ENCODE data around the gene CGREF1. TPM values are rescaled to one million over a fixed set of nuclear protein-coding genes. Genes with fewer than 3 reads are reported as not detected.

CGREF1 gene
- total RNA-seq (2014; rRNA removed; shearing (Covaris generic)): 1.3 and 11.3 TPM in 2 replicates

DNA sequence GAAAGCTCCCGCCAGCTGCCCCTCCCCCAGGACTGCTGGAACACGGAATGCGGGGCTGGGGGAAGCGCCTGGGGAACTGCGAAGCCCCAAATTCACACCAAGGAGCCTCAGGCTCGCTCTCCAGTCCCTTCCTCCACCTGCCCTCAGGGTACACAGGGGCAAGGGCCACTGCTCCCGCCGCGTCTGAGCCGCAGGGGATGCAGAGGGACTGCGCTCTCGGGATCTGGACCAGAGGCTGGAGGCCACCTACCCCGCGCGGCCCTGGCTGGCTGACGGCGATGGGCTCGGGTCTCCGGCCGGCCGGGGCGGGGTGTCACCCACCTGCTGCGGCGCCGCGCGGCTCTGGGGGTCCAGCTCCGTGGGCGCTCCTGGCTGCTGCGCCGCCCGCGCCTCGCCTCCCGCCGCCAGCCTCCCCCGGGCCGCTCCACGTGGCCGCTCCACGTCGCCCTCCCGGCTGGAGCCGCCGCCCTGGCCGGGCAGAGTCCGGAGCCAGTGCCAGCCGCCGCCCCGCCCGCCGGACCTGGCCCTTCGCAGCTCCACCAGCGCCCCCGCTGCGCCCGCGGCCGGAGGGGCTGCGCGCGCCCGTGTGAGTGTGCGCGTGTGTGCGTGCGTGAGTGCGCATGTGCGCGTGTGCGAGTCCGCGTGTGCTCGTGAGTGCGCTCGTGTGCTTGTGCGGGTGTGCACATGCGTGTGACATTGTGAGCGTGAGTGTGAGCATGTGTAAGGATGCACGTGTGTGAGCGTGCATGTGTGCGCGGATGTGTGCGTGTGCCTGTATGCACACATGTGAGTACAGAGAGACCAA, at the start of gene CGREF1:
Gene CGREF1, minus strand, starts transcription at position 604 of the 805 bp plus-strand sequence. CDS start 14,762 bp downstream, outside the sequence.
- in situ Hi-C loops (cut with HindIII; ENCODE audit: low sequenced_read_pairs): no loop called here
- peak; percentile 68 for DNase-seq (ENCODE audit: low spot score)

DNA sequence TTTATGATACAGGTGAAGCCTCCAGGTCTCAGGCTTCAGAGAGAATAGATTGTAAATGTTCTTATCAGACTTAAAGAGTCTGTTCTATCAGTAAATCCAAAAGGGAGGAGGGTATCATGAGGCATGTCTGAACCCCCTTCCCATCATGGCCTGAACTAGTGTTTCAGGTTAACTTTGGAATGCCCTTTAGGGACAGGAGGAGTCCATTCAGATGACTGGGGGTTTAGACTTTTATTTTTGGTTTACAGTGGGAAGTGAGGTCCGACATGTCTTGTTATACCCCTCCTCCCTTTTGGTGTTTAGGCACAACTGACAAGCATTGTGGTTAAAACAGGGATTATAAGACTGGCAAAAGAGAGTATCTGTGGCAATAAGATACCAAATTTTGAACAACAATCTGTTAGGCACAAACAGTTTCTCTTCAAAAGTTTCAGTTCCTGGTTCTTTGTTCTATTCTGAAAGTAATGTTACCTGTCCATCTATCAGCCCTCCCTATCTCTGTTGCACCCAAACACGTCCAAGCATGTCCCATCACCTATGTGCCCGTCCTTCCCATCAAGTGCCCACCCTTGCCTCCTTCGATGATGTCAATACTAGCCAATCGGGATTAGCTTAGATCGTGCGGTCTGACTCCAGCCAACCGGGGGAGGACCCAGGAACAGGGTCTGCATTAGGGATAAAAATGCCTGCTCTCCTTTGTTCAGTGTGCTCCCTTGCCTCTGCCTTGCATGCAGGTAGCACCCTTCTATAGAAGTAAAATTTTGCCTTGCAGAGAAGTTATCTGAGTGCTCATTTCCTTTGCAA, 46.2 kb upstream of the CGREF1 start:
- in situ Hi-C loops (cut with HindIII; ENCODE audit: low sequenced_read_pairs): no loop called here
- no peak for DNase-seq (ENCODE audit: low spot score)

GRCh38 chr2:27162151-27163121, 43.5 kb upstream of the CGREF1 start:
- no peak for DNase-seq (ENCODE audit: low spot score)
- in situ Hi-C loops (cut with HindIII; ENCODE audit: low sequenced_read_pairs): no loop called here

GRCh38 chr2:27160191-27160590, 41.3 kb upstream of the CGREF1 start:
- in situ Hi-C loops (cut with HindIII; ENCODE audit: low sequenced_read_pairs): no loop called here
- DNase-seq (ENCODE audit: low spot score): no peak

DNA sequence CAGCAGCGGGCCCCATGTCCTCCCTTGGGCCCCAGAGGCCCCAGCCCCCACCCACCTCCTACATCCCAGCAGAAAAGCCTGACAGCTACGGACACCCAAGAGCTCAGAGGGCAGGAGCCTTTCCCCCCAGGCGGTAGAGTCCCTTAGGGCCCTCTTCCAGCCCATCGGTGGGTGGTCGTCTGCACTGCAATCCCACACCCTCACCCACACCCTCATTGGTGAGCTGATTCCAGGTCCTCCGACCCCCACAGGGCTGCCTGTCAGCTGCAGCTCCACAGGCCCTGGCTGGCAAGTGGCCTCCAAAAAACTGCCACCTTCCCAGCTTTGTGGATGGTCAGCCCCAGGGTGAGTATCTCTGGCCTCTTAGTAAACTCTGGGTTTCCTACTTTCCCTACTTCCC, 40.3 kb upstream of the CGREF1 start:
- in situ Hi-C loops (cut with HindIII; ENCODE audit: low sequenced_read_pairs): no loop called here

GRCh38 chr2:27158468-27158867, 39.5 kb upstream of the CGREF1 start:
- DNase-seq (ENCODE audit: low spot score): no peak
- in situ Hi-C loops (cut with HindIII; ENCODE audit: low sequenced_read_pairs): no loop called here

More for the DNA sequence above, 40.3 kb upstream of the CGREF1 start:
- no peak for DNase-seq (ENCODE audit: low spot score)

- in situ Hi-C loops (cut with HindIII; ENCODE audit: low sequenced_read_pairs): no loop called here
- DNase-seq (ENCODE audit: low spot score): no peak
These were observed 36.2 kb upstream of the CGREF1 start for GRCh38 chr2:27155069-27155520.

DNA sequence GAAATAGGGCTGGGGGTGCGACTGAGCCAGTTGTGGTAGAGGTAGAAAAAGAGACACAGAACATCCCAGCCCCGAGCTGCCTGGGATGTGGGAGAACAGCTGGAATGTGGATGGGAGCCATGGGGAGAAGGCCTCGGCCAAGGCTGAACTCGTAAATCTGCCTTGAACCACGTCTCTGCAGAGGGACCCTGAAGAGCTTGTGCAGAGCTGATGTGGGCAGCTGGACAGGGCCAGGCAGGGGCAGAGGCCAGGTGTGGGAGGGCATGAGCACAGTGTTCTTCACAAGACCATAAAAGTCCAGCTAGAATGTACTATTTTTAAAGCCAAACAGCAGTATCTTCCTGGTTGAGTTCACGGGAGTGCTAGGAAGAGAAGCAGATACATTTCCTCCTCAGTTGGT, 35.6 kb upstream of the CGREF1 start:
- DNase-seq (ENCODE audit: low spot score): no peak
- in situ Hi-C loops (cut with HindIII; ENCODE audit: low sequenced_read_pairs): no loop called here

DNA sequence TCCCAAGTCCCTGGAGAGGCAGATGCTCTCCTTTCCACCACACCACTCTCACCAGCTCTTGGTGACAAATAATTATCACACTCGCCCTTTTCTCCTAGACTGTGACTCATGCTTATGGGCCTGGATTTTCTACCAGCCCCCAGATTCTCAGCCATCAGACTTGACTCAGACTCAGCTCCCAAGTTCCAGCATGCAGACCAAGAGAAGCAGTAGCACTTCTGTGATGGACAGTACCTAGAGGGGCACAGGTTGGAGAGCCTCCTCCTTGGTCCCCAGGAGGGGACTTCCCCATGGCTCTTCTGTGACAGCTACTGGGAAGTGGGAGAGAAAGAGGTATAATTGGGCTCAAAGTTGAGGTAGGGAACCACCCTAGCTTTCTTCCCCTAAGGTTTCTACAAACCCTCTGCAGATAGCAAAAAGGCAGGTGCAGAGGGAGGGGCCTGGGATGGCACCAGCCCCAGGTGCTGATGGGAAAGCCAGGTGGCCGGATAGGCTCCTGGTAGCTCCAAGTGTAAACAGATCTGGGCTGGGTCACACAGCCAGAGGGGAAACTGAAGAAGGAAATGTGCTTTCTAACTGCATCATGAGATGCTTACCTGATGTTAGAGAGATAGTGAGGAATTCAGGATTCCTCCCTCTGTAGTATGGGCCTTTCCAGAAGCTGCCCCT, 34.0 kb upstream of the CGREF1 start:
- in situ Hi-C loops (cut with HindIII; ENCODE audit: low sequenced_read_pairs): no loop called here
- no peak for DNase-seq (ENCODE audit: low spot score)

DNA sequence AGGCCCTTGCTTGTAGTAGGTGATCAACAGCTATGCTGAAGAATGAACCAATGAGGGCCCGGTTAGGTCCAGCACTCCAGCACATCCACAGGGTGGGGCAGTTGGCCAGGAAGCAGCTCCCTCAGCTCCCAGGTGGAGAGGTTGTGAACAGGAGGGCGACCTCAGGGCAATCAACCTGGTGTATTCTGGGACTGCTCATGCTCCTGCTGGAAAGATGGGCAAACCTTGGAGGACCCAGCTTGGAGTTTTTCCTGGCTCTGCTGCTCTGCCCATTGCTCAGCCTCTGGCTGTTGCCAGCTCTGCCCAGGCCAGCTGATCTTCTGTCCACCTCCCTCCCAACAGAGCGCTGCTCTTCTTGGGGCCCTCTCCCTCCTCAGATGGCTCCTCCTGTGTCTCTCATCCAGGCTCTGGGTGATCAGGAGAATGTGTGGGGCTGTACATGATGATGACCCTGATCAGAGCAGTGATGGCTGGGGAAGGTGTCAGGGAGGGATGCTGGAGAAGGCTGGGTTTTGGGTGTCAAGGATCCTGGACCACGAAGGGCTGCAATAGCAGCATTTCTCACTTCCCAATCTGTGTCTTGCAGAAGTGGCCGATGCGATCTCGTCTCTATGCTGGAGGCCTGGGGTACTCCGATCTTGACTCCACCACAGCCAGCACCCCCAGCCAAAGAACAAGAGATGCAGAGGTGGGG, 33.3 kb upstream of the CGREF1 start:
- in situ Hi-C loops (cut with HindIII; ENCODE audit: low sequenced_read_pairs): no loop called here
- DNase-seq (ENCODE audit: low spot score): no peak

DNA sequence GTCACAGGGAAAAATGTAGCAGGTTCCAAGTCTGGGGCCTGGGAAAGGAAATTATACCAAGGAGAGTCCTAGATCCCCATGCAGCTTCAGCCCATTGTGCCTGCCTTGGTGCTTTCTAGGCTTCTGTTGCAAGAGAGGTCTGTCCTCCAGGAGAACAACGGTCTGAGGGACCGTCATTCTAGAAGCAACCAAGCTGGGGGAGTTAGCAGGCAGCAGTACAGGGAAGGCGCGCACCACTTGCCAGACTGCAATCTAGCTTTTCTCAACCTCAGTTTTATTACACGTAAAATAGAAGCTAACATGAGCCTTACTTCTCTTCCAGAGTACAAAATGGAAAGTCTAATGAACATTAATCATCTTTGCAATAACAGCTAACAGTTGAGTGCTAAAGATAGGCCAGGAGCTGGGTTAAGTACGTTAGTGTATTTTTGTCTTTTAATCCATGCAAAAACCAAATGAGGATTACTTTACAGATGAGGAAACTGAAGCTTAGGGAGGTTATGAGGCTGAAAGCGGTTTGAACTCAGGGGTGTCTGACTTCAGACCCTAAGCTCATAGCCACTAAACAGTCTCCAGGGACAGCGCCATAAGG, 31.8 kb upstream of the CGREF1 start:
- DNase-seq (ENCODE audit: low spot score): no peak
- in situ Hi-C loops (cut with HindIII; ENCODE audit: low sequenced_read_pairs): no loop called here

DNA sequence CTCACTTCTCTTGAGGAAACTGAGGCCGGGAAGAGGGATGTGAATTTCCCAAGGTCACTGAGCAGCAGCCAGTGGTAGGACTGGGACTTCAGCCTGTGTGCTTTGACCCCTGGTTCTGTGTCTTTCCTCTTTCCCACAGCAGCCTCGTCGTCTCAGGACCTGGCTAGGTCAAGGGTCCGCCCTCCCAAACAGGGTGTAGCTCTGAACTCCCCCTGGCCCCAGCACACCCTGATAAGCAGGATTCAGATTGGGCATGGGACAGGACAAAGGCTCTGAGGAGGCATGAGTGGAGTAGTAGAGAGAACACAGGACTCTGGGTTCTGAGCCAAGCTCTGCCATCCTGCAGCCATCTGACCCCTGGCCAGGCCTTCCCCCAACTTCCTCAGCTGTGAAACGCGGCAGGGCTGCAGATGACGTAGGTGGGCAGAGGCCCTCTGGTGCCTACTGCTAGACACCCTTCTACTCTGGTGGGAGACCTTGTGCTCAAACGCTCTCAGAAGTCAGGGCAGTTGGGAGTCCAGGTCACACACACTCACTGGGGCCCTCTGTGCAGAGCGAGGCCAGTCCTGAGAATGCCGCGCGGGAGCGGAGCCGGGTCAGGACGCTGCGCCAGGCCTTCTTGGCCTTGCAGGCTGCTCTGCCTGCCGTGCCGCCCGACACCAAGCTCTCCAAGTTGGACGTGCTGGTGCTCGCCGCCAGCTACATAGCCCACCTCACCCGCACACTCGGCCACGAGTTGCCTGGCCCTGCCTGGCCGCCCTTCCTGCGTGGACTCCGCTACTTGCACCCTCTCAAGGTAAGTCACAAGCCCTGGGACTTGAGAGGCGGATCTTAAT, 30.9 kb upstream of the CGREF1 start:
- DNase-seq (ENCODE audit: low spot score): no peak
- in situ Hi-C loops (cut with HindIII; ENCODE audit: low sequenced_read_pairs): no loop called here

DNA sequence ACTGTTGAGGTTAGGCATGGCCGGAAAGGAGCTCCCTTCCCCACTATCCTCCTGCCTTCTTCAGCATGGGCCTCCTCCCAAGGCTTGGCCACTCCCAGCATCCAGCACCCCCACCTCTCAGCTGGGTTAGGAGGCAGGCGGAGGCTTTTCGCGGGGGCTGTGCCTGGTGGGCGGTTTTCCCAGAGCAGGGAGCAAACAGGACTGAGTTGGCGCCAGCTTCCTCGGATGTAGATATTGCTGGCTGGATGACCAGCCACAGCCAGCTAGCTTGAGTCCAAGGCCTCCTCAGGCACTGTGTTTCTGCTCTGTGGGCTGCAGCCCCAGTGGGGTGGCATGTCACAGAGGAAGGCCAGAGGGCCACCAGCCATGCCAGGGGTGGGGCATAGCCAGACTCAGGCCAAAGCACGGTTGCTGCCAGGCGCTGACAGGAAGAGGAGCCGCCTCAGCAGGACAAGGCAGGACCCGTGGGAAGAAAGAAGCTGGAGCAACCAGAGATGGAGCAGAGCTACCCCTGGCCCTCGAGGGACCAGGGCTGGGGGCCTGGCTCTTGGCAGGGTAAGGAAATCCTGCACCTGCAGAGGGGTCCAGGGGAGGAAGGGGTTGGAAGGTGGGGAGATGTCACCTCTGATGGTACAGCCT, 30.0 kb upstream of the CGREF1 start, which contains the start of gene TCF23:
Gene TCF23, plus strand, starts transcription at position 204 of the 639 bp plus-strand sequence. Its CDS starts 130 bp downstream, at position 334.
- in situ Hi-C loops (cut with HindIII; ENCODE audit: low sequenced_read_pairs): no loop called here

GRCh38 chr2:27147935-27148334, 29.0 kb upstream of the CGREF1 start:
- no peak for DNase-seq (ENCODE audit: low spot score)
- in situ Hi-C loops (cut with HindIII; ENCODE audit: low sequenced_read_pairs): no loop called here

More for the DNA sequence above, 30.0 kb upstream of the CGREF1 start, which contains the start of gene TCF23:
- no peak for DNase-seq (ENCODE audit: low spot score)

- in situ Hi-C loops (cut with HindIII; ENCODE audit: low sequenced_read_pairs): no loop called here
- DNase-seq (ENCODE audit: low spot score): no peak
These were observed 26.8 kb upstream of the CGREF1 start for GRCh38 chr2:27145682-27146081.

DNA sequence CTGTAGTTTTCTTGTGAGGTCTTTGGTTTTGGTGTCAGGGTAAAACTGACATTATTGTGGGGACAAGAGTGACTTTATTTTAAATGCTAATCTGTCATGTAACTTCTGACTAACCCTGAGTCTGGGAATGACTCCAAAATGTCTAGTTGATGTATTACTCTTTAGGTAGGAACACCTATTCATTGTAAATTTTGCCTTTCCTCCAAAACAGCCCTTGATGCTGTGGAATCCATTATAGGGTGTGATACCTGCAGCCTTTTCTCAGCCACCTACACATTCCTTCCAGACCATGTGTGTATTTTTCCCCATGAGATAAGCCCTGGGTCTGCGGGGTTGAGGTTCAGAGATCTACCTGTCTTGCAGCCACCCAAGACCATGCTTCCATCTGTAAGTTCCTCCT, 24.4 kb upstream of the CGREF1 start:
- DNase-seq (ENCODE audit: low spot score): no peak
- in situ Hi-C loops (cut with HindIII; ENCODE audit: low sequenced_read_pairs): no loop called here

Measured in G401 (cell line).